Naive thymus-derived CD4-positive, alpha-beta T cell (primary cell): ENCODE data around the gene SWI5. TPM values are rescaled to one million over a fixed set of nuclear protein-coding genes. Genes with fewer than 3 reads are reported as not detected.

Experiments
- ATAC-seq: fragments of 150-1000 bp; cut with Tn5 transposase; 2 replicates; pipeline ENCODE4 v1.10.0; 2021; ENCODE audit warnings: mild to moderate bottlenecking, moderate library complexity
- CTCF ChIA-PET: fragments of 350-600 bp; sonication (Branson Sonifier 250); formaldehyde crosslinking; loops from one replicate; lab custom pipeline; 2021; ENCODE audit warnings: antibody characterized with exemption; lab: Charles Lee
- POLR2A ChIA-PET: fragments of 350-600 bp; sonication (Branson Sonifier 250); formaldehyde crosslinking; loops from one replicate; lab custom pipeline; 2021; ENCODE audit warnings: antibody characterized with exemption, inconsistent platforms; lab: Charles Lee
- DNase-seq, 9 donors: peaks; one replicate each; pipeline versions ENCODE4 v3.0.0 to v3.0.0-alpha.2; 2020 to 2022; ENCODE audit warnings: mixed read lengths in 1 of 9
- H3K27ac ChIP-seq: one replicate; pipeline ENCODE4 v1.7.0; 2013; ENCODE audit warnings: mild to moderate bottlenecking, low read depth, low read length, moderate library complexity
- H3K27me3 ChIP-seq, 2 donors: one replicate each; pipeline ENCODE4 v1.7.0; 2013; ENCODE audit warnings: low read length in 2 of 2, mild to moderate bottlenecking in 2 of 2, moderate library complexity in 2 of 2; ENCODE audit not compliant: control insufficient read depth in 2 of 2, insufficient read depth in 2 of 2
- H3K36me3 ChIP-seq, 3 experiments: 1 replicate in 2 of 3; 2 replicates in 1 of 3; pipeline ENCODE4 v1.7.0; 2013; ENCODE audit warnings: low read length in 3 of 3, mild to moderate bottlenecking in 3 of 3, moderate library complexity in 1 of 3; ENCODE audit not compliant: insufficient read depth in 3 of 3, control insufficient read depth in 2 of 3
- H3K4me1 ChIP-seq, 2 donors: one replicate each; pipeline ENCODE4 v1.7.0; 2013; ENCODE audit warnings: low read length in 2 of 2, mild to moderate bottlenecking in 2 of 2, moderate library complexity in 1 of 2; ENCODE audit not compliant: control insufficient read depth in 2 of 2, insufficient read depth in 2 of 2
- H3K4me3 ChIP-seq: 2 replicates; pipeline ENCODE4 v1.7.0; 2013; ENCODE audit warnings: mild to moderate bottlenecking, low read length
- H3K9me3 ChIP-seq, 3 experiments: 1 replicate in 2 of 3; 2 replicates in 1 of 3; pipeline ENCODE4 v1.7.0; 2013; ENCODE audit warnings: low read length in 3 of 3; ENCODE audit not compliant: control insufficient read depth in 2 of 3
- H3K27ac Mint-ChIP-seq, 9 donors: one replicate each; pipeline ENCODE4 v1.8.0; 2020 to 2022; ENCODE audit warnings: mixed read lengths in 9 of 9, mild to moderate bottlenecking in 8 of 9, moderate library complexity in 5 of 9, inconsistent platforms in 2 of 9
- H3K27me3 Mint-ChIP-seq, 5 donors: one replicate each; pipeline ENCODE4 v1.8.0; 2021 to 2022; ENCODE audit warnings: mixed read lengths in 5 of 5, mild to moderate bottlenecking in 1 of 5
- H3K36me3 Mint-ChIP-seq, 5 donors: one replicate each; pipeline ENCODE4 v1.8.0; 2020 to 2022; ENCODE audit warnings: mixed read lengths in 5 of 5, mild to moderate bottlenecking in 3 of 5, inconsistent platforms in 1 of 5
- H3K4me1 Mint-ChIP-seq, 7 donors: one replicate each; pipeline ENCODE4 v1.8.0; 2020 to 2022; ENCODE audit warnings: mixed read lengths in 7 of 7, mild to moderate bottlenecking in 3 of 7, inconsistent platforms in 1 of 7
- H3K4me3 Mint-ChIP-seq, 10 donors: one replicate each; pipeline ENCODE4 v1.8.0; 2020 to 2022; ENCODE audit warnings: mild to moderate bottlenecking in 10 of 10, mixed read lengths in 10 of 10, moderate library complexity in 6 of 10, inconsistent platforms in 2 of 10
- H3K9me3 Mint-ChIP-seq, 11 donors: one replicate each; pipeline ENCODE4 v1.8.0; 2020 to 2022; ENCODE audit warnings: mixed read lengths in 11 of 11, mild to moderate bottlenecking in 4 of 11, inconsistent platforms in 1 of 11, moderate library complexity in 1 of 11
- intact Hi-C, 2 donors: fragments of 100-400 bp; cut with micrococcal nuclease; formaldehyde crosslinking; loops; one replicate each; pipeline ENCODE4 v1.15.1; 2023
- polyA plus RNA-seq, 2 donors: library from polyadenylated mRNA; unstranded; fragments of 300-500 nt; fragmentation: Illumina TruSeq; gene quantifications; one replicate each; pipeline ENCODE4 v1.2.3, GENCODE V29; 2021
- total RNA-seq, 6 experiments: library from RNA in 5 of 6; stranded (reverse) in 5 of 6; gene quantifications; 1 replicate in 5 of 6; 2 replicates in 1 of 6; pipeline ENCODE4 v1.2.3 and lab custom pipeline; 2021 to 2026

Gene SWI5
- total and polyA plus RNA-seq, 7 experiments from 2014 or later, result 8.7 to 36.6 (median 11.1) TPM

DNA sequence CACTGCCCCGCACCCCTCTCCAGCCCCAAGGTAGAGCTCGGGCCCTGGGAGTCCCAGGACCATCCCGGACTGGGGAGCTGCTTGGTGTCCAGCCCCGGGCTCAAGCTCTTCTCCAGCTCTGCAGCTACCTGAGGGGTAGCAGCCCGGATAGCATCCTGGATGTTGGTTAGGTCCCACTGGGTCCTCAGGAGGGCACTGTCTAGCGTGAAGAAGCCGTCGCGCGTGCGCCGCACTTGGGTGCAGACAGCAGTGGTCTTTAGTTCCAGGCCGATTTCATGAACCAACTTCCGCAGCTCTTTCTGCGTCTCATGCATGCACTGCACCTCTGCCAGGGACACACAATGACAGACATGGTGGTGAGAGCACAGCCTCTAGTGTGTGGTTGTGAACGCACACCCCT, 33.5 kb downstream of the SWI5 start:
- Mint-ChIP-seq H3K36me3 (peaks cover 0 to 25% (median 5%) of the 10 kb centered on the region in 5 donors), H3K4me3 (no peak overlapping the region), H3K27me3 (no peaks in the 10 kb centered on the region), H3K4me1 (no peaks in the 10 kb centered on the region), H3K27ac (no peak overlapping the region), H3K9me3 (no peaks in the 10 kb centered on the region)
- ChIA-PET CTCF (no interaction called here), POLR2A (no interaction called here)
- H3K4me1 ChIP-seq, result no peaks in the 10 kb centered on the region
- DNase-seq (no peak), ATAC-seq (no peak)
- intact Hi-C loops, result no loop called here
- H3K4me3 ChIP-seq, result no peak overlapping the region
- H3K27ac ChIP-seq, result no peak overlapping the region
- H3K36me3 ChIP-seq, result peaks cover 5 to 47% (median 7%) of the 10 kb centered on the region in 3 experiments
- H3K27me3 ChIP-seq, result no peaks in the 10 kb centered on the region
- H3K9me3 ChIP-seq, result no peaks in the 10 kb centered on the region

DNA sequence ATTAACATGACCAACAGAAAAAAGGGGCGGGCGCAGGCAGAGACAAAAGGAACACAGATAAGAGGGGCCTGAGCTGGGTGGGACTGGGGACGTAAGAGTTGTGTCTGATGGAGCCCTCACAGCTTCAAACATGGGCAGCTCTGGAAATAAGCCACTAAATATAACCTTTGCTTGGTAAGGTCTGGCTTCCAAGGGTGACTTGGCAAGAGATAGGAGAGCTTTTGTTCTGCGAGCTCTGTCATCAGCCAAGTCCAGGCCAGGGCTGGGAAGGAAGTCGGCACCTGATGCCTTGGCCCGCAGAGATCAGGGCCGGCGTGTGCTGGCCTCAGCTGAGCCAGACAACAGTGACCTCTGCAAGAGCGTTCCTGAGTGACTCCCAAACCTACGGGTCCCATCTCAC, 34.4 kb downstream of the SWI5 start:
- no peaks in the 10 kb centered on the region for H3K9me3 Mint-ChIP-seq

DNA sequence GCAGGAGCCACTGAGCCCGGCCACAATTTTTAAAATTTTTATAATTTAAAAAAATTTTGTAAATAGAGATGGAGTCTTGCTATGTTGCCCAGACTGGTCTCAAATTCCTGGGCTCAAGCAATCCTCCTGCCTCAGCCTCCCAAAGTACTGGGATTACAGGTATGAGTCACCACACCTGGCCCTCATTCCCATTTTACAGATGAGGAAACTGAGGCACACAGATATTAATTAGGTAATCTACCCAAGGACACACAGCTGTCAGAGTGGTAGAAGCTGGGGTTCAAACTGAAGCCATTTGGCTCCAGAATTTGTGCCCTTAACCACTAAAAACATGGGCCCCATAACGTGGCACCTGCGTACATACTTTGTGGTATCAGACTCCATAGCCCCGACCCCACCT, 38.6 kb downstream of the SWI5 start:
- H3K4me1 ChIP-seq, result no peaks in the 10 kb centered on the region
- H3K9me3 ChIP-seq, result no peaks in the 10 kb centered on the region
- Mint-ChIP-seq H3K9me3 (no peaks in the 10 kb centered on the region), H3K4me3 (no peak overlapping the region), H3K36me3 (peaks cover 0 to 30% (median 0%) of the 10 kb centered on the region in 5 donors), H3K27ac (no peak overlapping the region), H3K4me1 (peaks cover 0 to 3% (median 0%) of the 10 kb centered on the region in 7 donors), H3K27me3 (no peaks in the 10 kb centered on the region)
- H3K27ac ChIP-seq, result no peak overlapping the region
- no peaks in the 10 kb centered on the region for H3K27me3 ChIP-seq
- no peak overlapping the region for H3K4me3 ChIP-seq
- no peak for DNase-seq
- ATAC-seq, result no peak
- intact Hi-C loops, result no loop called here
- ChIA-PET CTCF (no interaction called here), POLR2A (no interaction called here)
- peaks cover 3 to 64% (median 7%) of the 10 kb centered on the region in 3 experiments for H3K36me3 ChIP-seq

More for the DNA sequence above, 34.4 kb downstream of the SWI5 start:
- no peak for DNase-seq
- intact Hi-C loops, result no loop called here
- peaks cover 0 to 25% (median 5%) of the 10 kb centered on the region in 5 donors for H3K36me3 Mint-ChIP-seq
- CTCF ChIA-PET, result no interaction called here
- peaks cover 7 to 55% (median 8%) of the 10 kb centered on the region in 3 experiments for H3K36me3 ChIP-seq
- no peak overlapping the region for H3K4me3 ChIP-seq
- H3K4me1 ChIP-seq, result no peaks in the 10 kb centered on the region
- no peak overlapping the region for H3K4me3 Mint-ChIP-seq
- no peak for ATAC-seq
- no peaks in the 10 kb centered on the region for H3K27me3 Mint-ChIP-seq
- H3K27me3 ChIP-seq, result no peaks in the 10 kb centered on the region
- H3K4me1 Mint-ChIP-seq, result no peaks in the 10 kb centered on the region
- no peaks in the 10 kb centered on the region for H3K9me3 ChIP-seq
- POLR2A ChIA-PET, result interaction anchor here (0.7 kb wide), 1 partner anchor 889 kb away, joined by 5 read pairs; no protein-coding TSS in a partner anchor
- peak overlapping the region in 1 of 9 donors; percentile 26 for H3K27ac Mint-ChIP-seq
- H3K27ac ChIP-seq, result no peak overlapping the region

DNA sequence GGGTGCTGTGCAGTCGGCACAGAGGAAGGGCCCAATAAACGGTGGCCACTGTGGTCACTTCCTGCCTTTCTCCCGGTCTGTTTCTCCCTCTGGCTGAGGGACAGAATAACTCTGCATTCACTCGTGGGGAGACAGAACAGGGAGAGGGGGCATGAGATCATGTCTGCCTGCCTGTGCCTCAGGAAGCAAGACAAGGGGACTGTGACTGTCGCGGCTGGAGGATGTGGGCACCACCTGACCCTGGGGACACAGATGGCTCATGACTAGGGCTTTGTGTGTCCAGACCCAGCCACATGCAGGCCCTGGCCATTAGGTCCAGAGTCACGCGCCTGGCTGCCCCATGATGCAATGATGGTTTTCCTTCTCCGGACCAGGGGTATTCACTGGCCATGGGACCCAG, 40.3 kb downstream of the SWI5 start:
- H3K36me3 Mint-ChIP-seq, result peaks cover 0 to 21% (median 0%) of the 10 kb centered on the region in 5 donors
- peaks cover 0 to 5% (median under 1%) of the 10 kb centered on the region in 7 donors for H3K4me1 Mint-ChIP-seq
- no peaks in the 10 kb centered on the region for H3K9me3 ChIP-seq
- DNase-seq (no peak), ATAC-seq (no peak)
- no peak overlapping the region for H3K4me3 Mint-ChIP-seq
- H3K27me3 ChIP-seq, result no peaks in the 10 kb centered on the region
- ChIA-PET POLR2A (no interaction called here), CTCF (no interaction called here)
- H3K4me1 ChIP-seq, result peaks cover 0 to 4% of the 10 kb centered on the region in 2 donors
- H3K27ac ChIP-seq, result no peak overlapping the region
- H3K4me3 ChIP-seq, result no peak overlapping the region
- H3K27ac Mint-ChIP-seq, result no peak overlapping the region
- no peaks in the 10 kb centered on the region for H3K9me3 Mint-ChIP-seq
- peaks cover 0 to 47% (median 3%) of the 10 kb centered on the region in 3 experiments for H3K36me3 ChIP-seq
- H3K27me3 Mint-ChIP-seq, result no peaks in the 10 kb centered on the region
- intact Hi-C loops, result no loop called here

DNA sequence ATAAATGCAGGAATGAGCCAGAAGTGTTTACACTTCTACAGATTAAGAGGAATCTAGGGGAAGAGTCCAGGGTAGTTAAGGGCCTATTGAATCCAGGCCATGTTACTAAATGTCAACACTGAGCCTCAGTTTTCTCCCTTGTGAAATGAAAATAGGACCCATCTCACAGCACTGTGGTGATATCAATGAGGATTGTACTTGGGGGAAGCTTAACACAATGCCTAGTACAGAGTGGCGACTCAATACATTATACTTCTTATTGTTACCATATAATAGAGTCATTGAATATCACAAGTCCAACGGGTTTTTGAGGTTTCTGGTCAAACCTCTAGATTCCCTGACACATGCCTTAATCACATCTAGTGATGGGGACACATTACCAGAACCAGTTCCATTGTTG, 41.6 kb downstream of the SWI5 start:
- peaks cover 4 to 17% (median 8%) of the 10 kb centered on the region in 7 donors for H3K4me1 Mint-ChIP-seq
- peaks cover 0 to 20% (median 0%) of the 10 kb centered on the region in 5 donors for H3K36me3 Mint-ChIP-seq
- ATAC-seq (no peak), DNase-seq (no peak)
- intact Hi-C loops, result no loop called here
- Histone ChIP-seq H3K27me3 (no peaks in the 10 kb centered on the region), H3K9me3 (no peaks in the 10 kb centered on the region), H3K4me3 (no peak overlapping the region), H3K4me1 (peaks cover 0 to 4% of the 10 kb centered on the region in 2 donors), H3K27ac (no peak overlapping the region), H3K36me3 (peaks cover 0 to 44% (median 3%) of the 10 kb centered on the region in 3 experiments)
- peaks cover 0 to 5% (median 0%) of the 10 kb centered on the region in 11 donors for H3K9me3 Mint-ChIP-seq
- peaks cover 0 to 2% (median 0%) of the 10 kb centered on the region in 5 donors for H3K27me3 Mint-ChIP-seq
- peak overlapping the region in 1 of 9 donors; percentile 21 for H3K27ac Mint-ChIP-seq
- no peak overlapping the region for H3K4me3 Mint-ChIP-seq
- ChIA-PET POLR2A (interaction anchor here (0.6 kb wide), 1 partner anchor 584 kb away, joined by 3 read pairs; no protein-coding TSS in a partner anchor), CTCF (no interaction called here)

DNA sequence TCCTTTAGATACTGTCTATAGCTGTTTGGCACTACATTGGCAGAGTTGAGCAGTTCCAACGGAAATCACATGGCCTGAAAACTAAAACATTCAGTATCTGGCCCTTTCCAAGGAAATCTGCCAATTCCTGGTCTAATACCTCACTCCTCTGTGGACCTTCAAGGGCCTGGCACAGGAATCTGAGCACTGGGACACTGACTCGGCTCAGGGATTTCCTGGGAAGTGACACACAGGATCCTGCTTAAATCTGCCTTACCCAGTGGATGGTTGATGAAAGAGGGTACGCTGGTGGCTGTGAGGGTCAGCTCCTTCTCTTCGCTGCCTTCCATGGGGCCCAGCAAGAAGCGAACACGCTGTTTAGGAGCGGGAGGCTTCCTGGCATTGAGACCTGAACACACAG, 45.3 kb downstream of the SWI5 start:
- Histone ChIP-seq H3K27me3 (no peaks in the 10 kb centered on the region), H3K4me3 (no peak overlapping the region), H3K36me3 (peaks cover 0 to 36% (median 11%) of the 10 kb centered on the region in 3 experiments), H3K4me1 (peaks cover 10 to 13% of the 10 kb centered on the region in 2 donors), H3K27ac (peak overlapping the region; percentile 85), H3K9me3 (no peaks in the 10 kb centered on the region)
- ATAC-seq, result no peak
- Mint-ChIP-seq H3K36me3 (peaks cover 0 to 18% (median 4%) of the 10 kb centered on the region in 5 donors), H3K27ac (peak overlapping the region in 3 of 9 donors; percentile 97 to 99 (median 98)), H3K27me3 (peaks cover 0 to 2% (median 0%) of the 10 kb centered on the region in 5 donors), H3K4me1 (peaks cover 4 to 48% (median 29%) of the 10 kb centered on the region in 7 donors), H3K4me3 (peak overlapping the region in 9 of 10 donors; percentile 82 to 97 (median 95)), H3K9me3 (peaks cover 0 to 5% (median 0%) of the 10 kb centered on the region in 11 donors)
- ChIA-PET POLR2A (interaction anchor here (1.0 to 1.4 kb wide), 3 partner anchors 14 to 230 kb away, joined by 3 to 4 read pairs (median 3); partner anchors contain the start of genes GOLGA2 and SWI5), CTCF (interaction anchor here (0.7 to 1.2 kb wide), 2 partner anchors 13 to 50 kb away, joined by 3 to 4 read pairs; partner anchors contain the start of gene URM1)
- DNase-seq, result no peak
- intact Hi-C loops, result loop anchor here (5.0 kb wide), 4 partner anchors 129 to 626 kb away; partner anchors contain the start of genes CIZ1 (in 2 of the 2), CDK9 (in 1 of the 2), DOLK (in 1 of the 2) and NUP188 (in 1 of the 2)
